GM15510 (cell line): ENCODE measurements around the gene GSTA3.

Source experiments
- POLR2A ChIP-seq: IDR thresholded peaks from 3 replicates; pipeline ENCODE4 v1.6.1; 2011; ENCODE audit warnings: borderline replicate concordance; ENCODE audit not compliant: insufficient read length; ENCODE audit errors: extremely low read depth

Gene GSTA3

GRCh38 chr6:52909531-52909930 lies at the start of gene GSTA3:
GSTA3 (minus strand) TSS chr6:52909698; CDS start chr6:52905834, 3,864 bp downstream.
- no peak for TF ChIP-seq POLR2A

- TF ChIP-seq POLR2A = no peak
Observed at GRCh38 chr6:52958546-52959255, 49.2 kb upstream of the GSTA3 start.

GRCh38 chr6:52955871-52956270 lies 46.4 kb upstream of the GSTA3 start:
- TF ChIP-seq POLR2A = no peak

GRCh38 chr6:52953911-52954839 lies 44.7 kb upstream of the GSTA3 start:
- TF ChIP-seq POLR2A = no peak

GRCh38 chr6:52946306-52946705 lies 36.8 kb upstream of the GSTA3 start:
- no peak for TF ChIP-seq POLR2A

GRCh38 chr6:52942221-52942620 lies 32.7 kb upstream of the GSTA3 start:
- no peak for TF ChIP-seq POLR2A

- no peak for TF ChIP-seq POLR2A
Observed at GRCh38 chr6:52937908-52938307, 28.4 kb upstream of the GSTA3 start.

- no peak for TF ChIP-seq POLR2A
Observed at GRCh38 chr6:52933778-52934177, 24.3 kb upstream of the GSTA3 start.

- no peak for TF ChIP-seq POLR2A
Observed at GRCh38 chr6:52931351-52931750, 21.9 kb upstream of the GSTA3 start.

GRCh38 chr6:52929321-52930164 lies 20.0 kb upstream of the GSTA3 start:
- no peak for TF ChIP-seq POLR2A

GRCh38 chr6:52927451-52927850 lies 18.0 kb upstream of the GSTA3 start:
- no peak for TF ChIP-seq POLR2A

- TF ChIP-seq POLR2A = no peak
Observed at GRCh38 chr6:52925919-52926792, 16.7 kb upstream of the GSTA3 start.

- TF ChIP-seq POLR2A = no peak
Observed at GRCh38 chr6:52925042-52925441, 15.5 kb upstream of the GSTA3 start.

- TF ChIP-seq POLR2A = no peak
Observed at GRCh38 chr6:52922161-52922560, 12.7 kb upstream of the GSTA3 start.
